DOHH2 (cell line): ENCODE measurements around the gene C13orf46.

Source experiments
- H3F3A ChIP-seq: fragments of 200-600 bp; sonication (generic), shearing (Covaris generic); 2 replicates; pipeline ENCODE4 v1.6.0; 2016; ENCODE audit warnings: antibody characterized with exemption, mild to moderate bottlenecking; ENCODE audit not compliant: control insufficient read depth, insufficient read depth
- H3K27ac ChIP-seq: fragments of 200-600 bp; sonication (generic); 2 replicates; pipeline ENCODE4 v1.5.1; 2014; ENCODE audit warnings: low read depth, mild to moderate bottlenecking, low read length, moderate library complexity
- H3K27me3 ChIP-seq: fragments of 200-600 bp; sonication (generic); 2 replicates; pipeline ENCODE4 v1.6.1; 2014; ENCODE audit warnings: mild to moderate bottlenecking, low read length, mixed read lengths; ENCODE audit not compliant: control insufficient read depth
- H3K36me3 ChIP-seq: fragments of 200-600 bp; sonication (generic); 2 replicates; pipeline ENCODE4 v1.6.1; 2014; ENCODE audit warnings: mild to moderate bottlenecking, low read length, moderate library complexity, mixed read lengths; ENCODE audit not compliant: control insufficient read depth
- H3K4me1 ChIP-seq: fragments of 200-600 bp; sonication (generic); 2 replicates; pipeline ENCODE4 v1.6.1; 2014; ENCODE audit warnings: mild to moderate bottlenecking, low read length, mixed read lengths; ENCODE audit not compliant: control insufficient read depth
- H3K4me2 ChIP-seq: fragments of 200-600 bp; sonication (generic); 2 replicates; pipeline ENCODE4 v1.6.0; 2014; ENCODE audit warnings: mild to moderate bottlenecking, low read length, moderate library complexity
- H3K4me3 ChIP-seq: fragments of 200-600 bp; sonication (generic); 2 replicates; pipeline ENCODE4 v1.5.1; 2014; ENCODE audit warnings: mild to moderate bottlenecking, low read length, mixed read lengths
- H3K79me2 ChIP-seq: fragments of 200-600 bp; sonication (generic); 2 replicates; pipeline ENCODE4 v1.6.1; 2014; ENCODE audit warnings: mild to moderate bottlenecking, low read length, mixed read lengths; ENCODE audit not compliant: control insufficient read depth
- H3K9me2 ChIP-seq: fragments of 200-600 bp; sonication (generic); replicated peaks from 2 replicates; pipeline ENCODE4 v1.6.1; 2014; ENCODE audit warnings: mild to moderate bottlenecking, low read length, mixed read lengths; ENCODE audit not compliant: control insufficient read depth
- H3K9me3 ChIP-seq: fragments of 200-600 bp; sonication (generic); 2 replicates; pipeline ENCODE4 v1.6.1; 2014; ENCODE audit warnings: antibody characterized with exemption, low read length, mixed read lengths; ENCODE audit not compliant: control insufficient read depth, insufficient read depth
- H4K20me1 ChIP-seq: fragments of 200-600 bp; sonication (generic); 2 replicates; pipeline ENCODE4 v1.6.0; 2014; ENCODE audit warnings: low read depth, mild to moderate bottlenecking, antibody characterized with exemption, low read length, moderate library complexity; ENCODE audit not compliant: control insufficient read depth, insufficient read depth
- EZH2phosphoT487 ChIP-seq: fragments of 200-600 bp; sonication (generic); IDR thresholded peaks from 2 replicates; pipeline ENCODE4 v1.6.1; 2017; ENCODE audit warnings: borderline replicate concordance, mild to moderate bottlenecking, antibody characterized with exemption, low read length, moderate library complexity, mixed read lengths
- TF ChIP-seq, protein P1 (sequence below): fragments of 200-600 bp; sonication (generic); IDR thresholded peaks from one replicate; pipeline ENCODE4 v1.5.1; 2014; ENCODE audit warnings: antibody characterized with exemption, mild to moderate bottlenecking, low read depth, low read length; ENCODE audit not compliant: poor library complexity, severe bottlenecking

Gene C13orf46

DNA sequence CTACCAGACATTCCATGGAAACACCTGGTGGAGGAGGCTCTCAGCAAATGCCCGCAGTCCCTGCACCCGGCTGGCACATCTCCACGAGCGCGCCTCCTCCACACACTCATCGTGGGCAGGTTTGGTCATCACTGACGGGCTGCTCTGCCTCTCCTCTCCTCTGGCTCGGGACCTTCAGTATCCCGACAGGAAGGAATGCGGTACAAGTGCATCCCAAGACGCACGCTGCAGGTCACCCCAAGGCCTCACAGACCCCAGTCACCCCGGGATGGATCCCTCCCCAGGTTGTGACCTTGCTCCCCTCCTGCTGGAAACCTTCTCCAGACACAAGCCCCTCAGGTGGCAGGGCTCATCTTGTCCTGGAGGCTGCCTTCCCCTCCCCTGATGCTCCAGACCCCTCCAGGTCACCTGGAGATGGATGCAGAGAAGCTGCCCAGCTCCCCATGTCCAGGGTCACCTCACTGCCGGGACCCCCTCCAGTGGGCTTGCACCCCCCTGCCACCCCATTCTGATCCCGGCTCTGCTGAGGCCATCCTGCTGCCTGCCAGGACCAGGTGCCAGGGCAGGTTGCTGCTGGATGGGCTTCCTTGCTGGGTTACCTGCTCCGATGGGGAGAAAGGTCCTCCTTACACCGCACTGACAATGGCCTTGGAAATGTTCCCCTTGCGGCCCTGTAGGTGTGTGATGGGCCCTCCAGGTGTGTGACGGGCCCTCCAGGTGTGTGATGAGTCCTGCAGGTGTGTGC is 29.9 kb downstream of the C13orf46 start:
- Histone ChIP-seq H3K27ac (no peak overlapping the region), H3K27me3 (no peaks in the 10 kb centered on the region), H3K4me3 (no peak overlapping the region), H3F3A (no peaks in the 10 kb centered on the region), H3K36me3 (no peaks in the 10 kb centered on the region), H3K9me2 (no peaks in the 10 kb centered on the region), H3K9me3 (no peaks in the 10 kb centered on the region), H4K20me1 (no peaks in the 10 kb centered on the region), H3K4me1 (no peaks in the 10 kb centered on the region), H3K79me2 (no peaks in the 10 kb centered on the region), H3K4me2 (no peak overlapping the region)
- TF ChIP-seq, protein P1, sequence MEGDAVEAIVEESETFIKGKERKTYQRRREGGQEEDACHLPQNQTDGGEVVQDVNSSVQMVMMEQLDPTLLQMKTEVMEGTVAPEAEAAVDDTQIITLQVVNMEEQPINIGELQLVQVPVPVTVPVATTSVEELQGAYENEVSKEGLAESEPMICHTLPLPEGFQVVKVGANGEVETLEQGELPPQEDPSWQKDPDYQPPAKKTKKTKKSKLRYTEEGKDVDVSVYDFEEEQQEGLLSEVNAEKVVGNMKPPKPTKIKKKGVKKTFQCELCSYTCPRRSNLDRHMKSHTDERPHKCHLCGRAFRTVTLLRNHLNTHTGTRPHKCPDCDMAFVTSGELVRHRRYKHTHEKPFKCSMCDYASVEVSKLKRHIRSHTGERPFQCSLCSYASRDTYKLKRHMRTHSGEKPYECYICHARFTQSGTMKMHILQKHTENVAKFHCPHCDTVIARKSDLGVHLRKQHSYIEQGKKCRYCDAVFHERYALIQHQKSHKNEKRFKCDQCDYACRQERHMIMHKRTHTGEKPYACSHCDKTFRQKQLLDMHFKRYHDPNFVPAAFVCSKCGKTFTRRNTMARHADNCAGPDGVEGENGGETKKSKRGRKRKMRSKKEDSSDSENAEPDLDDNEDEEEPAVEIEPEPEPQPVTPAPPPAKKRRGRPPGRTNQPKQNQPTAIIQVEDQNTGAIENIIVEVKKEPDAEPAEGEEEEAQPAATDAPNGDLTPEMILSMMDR, result no peak
- no peak for TF ChIP-seq EZH2phosphoT487

DNA sequence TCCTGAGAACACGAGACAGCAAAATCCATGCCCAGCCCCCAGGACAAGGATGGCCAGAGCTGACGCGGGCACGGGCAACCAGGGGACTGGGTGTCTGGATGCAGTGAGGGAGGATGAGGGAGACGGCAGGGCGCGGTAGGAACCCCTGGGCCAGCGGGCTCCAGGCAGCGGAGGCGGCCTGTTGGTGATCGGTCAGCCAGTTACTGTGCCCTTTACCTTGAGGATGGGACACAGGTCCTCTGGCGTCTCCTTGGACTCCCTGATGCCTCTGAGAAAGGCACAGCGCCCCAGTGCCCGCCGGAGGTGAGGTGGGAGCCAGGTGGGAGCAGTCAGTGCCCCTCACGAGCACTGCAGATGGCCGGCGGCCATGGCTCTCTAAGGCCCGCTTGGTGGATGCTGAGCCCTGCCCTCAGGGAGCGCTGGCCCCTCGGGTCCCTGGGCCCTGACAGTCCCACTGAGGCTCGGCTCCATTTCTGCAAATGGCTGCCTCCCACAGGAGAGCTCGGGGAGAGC is 31.2 kb downstream of the C13orf46 start:
- TF ChIP-seq EZH2phosphoT487, result no peak
- TF ChIP-seq, protein P1, result no peak
- H3K9me3 ChIP-seq, result no peaks in the 10 kb centered on the region
- H3K4me2 ChIP-seq, result no peak overlapping the region
- H3K4me1 ChIP-seq, result no peaks in the 10 kb centered on the region
- H3K27ac ChIP-seq, result no peak overlapping the region
- no peaks in the 10 kb centered on the region for H4K20me1 ChIP-seq
- H3K9me2 ChIP-seq, result no peaks in the 10 kb centered on the region
- H3K79me2 ChIP-seq, result no peaks in the 10 kb centered on the region
- H3F3A ChIP-seq, result no peaks in the 10 kb centered on the region
- no peak overlapping the region for H3K4me3 ChIP-seq
- H3K36me3 ChIP-seq, result no peaks in the 10 kb centered on the region
- H3K27me3 ChIP-seq, result no peaks in the 10 kb centered on the region

DNA sequence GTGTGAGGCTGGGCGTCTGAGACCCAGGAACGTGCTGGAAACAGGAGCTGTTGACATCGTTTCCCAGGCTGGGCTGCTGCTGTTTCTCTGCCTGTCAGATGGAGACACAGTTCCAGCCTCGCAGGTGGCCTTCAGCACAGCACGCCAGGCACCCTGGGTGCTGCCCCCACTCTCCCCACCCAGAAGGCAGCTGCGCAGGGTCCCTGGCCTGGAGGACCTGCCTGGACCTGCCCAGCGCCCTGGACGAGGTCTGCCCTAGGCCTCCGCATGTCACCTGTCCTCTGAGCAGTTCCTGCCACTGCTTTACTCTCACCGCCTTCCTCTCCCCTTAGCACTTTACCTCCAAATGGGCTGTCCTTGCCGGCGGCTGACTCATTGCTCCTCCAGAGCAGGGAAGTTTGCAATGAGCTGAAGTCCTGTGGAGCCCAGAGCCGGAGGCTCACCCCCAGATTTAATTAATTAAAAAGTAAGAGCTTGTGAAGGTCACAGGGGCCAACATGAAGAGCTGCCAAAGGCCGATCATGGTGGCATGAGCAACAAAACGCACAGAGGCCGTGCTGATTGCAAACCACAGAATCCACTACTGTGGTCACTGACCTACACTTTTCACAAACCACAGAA is 32.2 kb downstream of the C13orf46 start:
- H3K4me1 ChIP-seq, result no peaks in the 10 kb centered on the region
- H3K27ac ChIP-seq, result no peak overlapping the region

More for the DNA sequence above, 32.2 kb downstream of the C13orf46 start:
- Histone ChIP-seq H3K36me3 (no peaks in the 10 kb centered on the region), H3K9me2 (no peaks in the 10 kb centered on the region), H3K4me3 (no peak overlapping the region), H3F3A (no peaks in the 10 kb centered on the region), H4K20me1 (no peaks in the 10 kb centered on the region), H3K4me2 (no peak overlapping the region), H3K27me3 (no peaks in the 10 kb centered on the region), H3K9me3 (no peaks in the 10 kb centered on the region), H3K79me2 (no peaks in the 10 kb centered on the region)
- TF ChIP-seq, protein P1, result no peak
- TF ChIP-seq EZH2phosphoT487, result no peak
